IMR-90 (cell line): ENCODE data around the gene STARD13. TPM values are rescaled to one million over a fixed set of nuclear protein-coding genes. Genes with fewer than 3 reads are reported as not detected.
A peak's percentile ranks its signal among the peaks of the same experiment; 100 is the strongest.

Experiments used
- ATAC-seq: fragments of 200-7000 bp; cut with Tn5 transposase; 2 replicates; pipeline ENCODE4 v1.9.1; 2020; ENCODE audit warnings: low read depth, mild to moderate bottlenecking, moderate library complexity
- BruUV-seq: library from RNA; stranded (reverse); fragments of 400-500 nt; replicated peaks from 2 replicates; lab custom pipeline; 2021; lab: Mats Ljungman, UMichigan
- CTCF ChIA-PET: fragments of 300-600 bp; formaldehyde crosslinking; extraction: SDS; loops from one replicate; lab custom pipeline; 2021; ENCODE audit warnings: antibody characterized with exemption; lab: Yijun Ruan, JAX
- POLR2A ChIA-PET: fragments of 300-600 bp; sonication (Branson Sonifier 250); formaldehyde crosslinking; loops from one replicate; lab custom pipeline; 2022; ENCODE audit warnings: antibody characterized with exemption; ENCODE audit not compliant: unreplicated experiment; lab: Charles Lee
- DNase-seq: peaks from one replicate; pipeline ENCODE4 v3.0.0; 2013
- H2AFZ ChIP-seq: replicated peaks from 2 replicates; pipeline ENCODE3; 2013; ENCODE audit warnings: low read length, mild to moderate bottlenecking; ENCODE audit not compliant: poor library complexity
- H2AK5ac ChIP-seq: 2 replicates; pipeline ENCODE4 v1.6.1; 2013; ENCODE audit warnings: low read depth, low read length, inconsistent platforms
- H2AK9ac ChIP-seq: replicated peaks from 2 replicates; pipeline ENCODE3; 2013; ENCODE audit warnings: mild to moderate bottlenecking, low read depth, low read length, moderate library complexity; ENCODE audit not compliant: poor library complexity
- H2BK120ac ChIP-seq: 2 replicates; pipeline ENCODE4 v1.6.1; 2013; ENCODE audit warnings: low read depth, low read length, inconsistent platforms
- H2BK15ac ChIP-seq: 3 replicates; pipeline ENCODE4 v1.6.1; 2013; ENCODE audit warnings: low read depth, low read length, inconsistent platforms
- H2BK20ac ChIP-seq: 2 replicates; pipeline ENCODE4 v1.6.1; 2013; ENCODE audit warnings: low read depth, mild to moderate bottlenecking, inconsistent platforms, low read length, moderate library complexity
- H2BK5ac ChIP-seq: 2 replicates; pipeline ENCODE4 v1.6.1; 2013; ENCODE audit warnings: mild to moderate bottlenecking, low read depth, low read length, inconsistent platforms; ENCODE audit not compliant: poor library complexity, severe bottlenecking
- H3K14ac ChIP-seq: replicated peaks from 2 replicates; pipeline ENCODE4 v1.6.1; 2013; ENCODE audit warnings: low read depth, low read length, inconsistent platforms
- H3K18ac ChIP-seq: 2 replicates; pipeline ENCODE4 v1.6.1; 2013; ENCODE audit warnings: low read depth, low read length, control low read depth
- H3K23ac ChIP-seq: 2 replicates; pipeline ENCODE4 v1.6.1; 2013; ENCODE audit warnings: low read depth, low read length, inconsistent platforms
- H3K27ac ChIP-seq: 2 replicates; pipeline ENCODE4 v1.5.1; 2013; ENCODE audit warnings: mild to moderate bottlenecking, control low read depth, low read length; ENCODE audit not compliant: insufficient read depth
- H3K27me3 ChIP-seq: 2 replicates; pipeline ENCODE4 v1.6.1; 2013; ENCODE audit warnings: low read length; ENCODE audit not compliant: control insufficient read depth, insufficient read depth
- H3K36me3 ChIP-seq: 2 replicates; pipeline ENCODE4 v1.6.1; 2013; ENCODE audit warnings: low read length, mixed read lengths; ENCODE audit not compliant: control insufficient read depth, insufficient read depth
- H3K4ac ChIP-seq: 2 replicates; pipeline ENCODE4 v1.6.1; 2013; ENCODE audit warnings: low read depth, low read length, inconsistent platforms
- H3K4me1 ChIP-seq: 2 replicates; pipeline ENCODE4 v1.6.1; 2013; ENCODE audit warnings: low read length, mixed read lengths; ENCODE audit not compliant: control insufficient read depth, insufficient read depth
- H3K4me2 ChIP-seq: 2 replicates; pipeline ENCODE4 v1.6.1; 2013; ENCODE audit warnings: low read depth, mild to moderate bottlenecking, control low read depth, low read length, moderate library complexity
- H3K4me3 ChIP-seq: 2 replicates; pipeline ENCODE4 v1.5.1; 2013; ENCODE audit warnings: low read depth, mild to moderate bottlenecking, control low read depth, low read length, moderate library complexity; ENCODE audit not compliant: insufficient read depth
- H3K56ac ChIP-seq: 2 replicates; pipeline ENCODE4 v1.6.1; 2013; ENCODE audit warnings: low read length, inconsistent platforms; ENCODE audit not compliant: insufficient read depth; ENCODE audit errors: extremely low read depth
- H3K79me1 ChIP-seq, 2 experiments: 2 replicates each; pipeline ENCODE4 v1.6.1; 2013; ENCODE audit warnings: low read length in 2 of 2, inconsistent platforms in 1 of 2, low read depth in 1 of 2
- H3K9ac ChIP-seq: 2 replicates; pipeline ENCODE4 v1.6.1; 2013; ENCODE audit warnings: low read depth, low read length, control low read depth
- H3K9me1 ChIP-seq: 2 replicates; pipeline ENCODE4 v1.6.1; 2013; ENCODE audit warnings: low read length, inconsistent platforms; ENCODE audit not compliant: insufficient read depth
- H3K9me3 ChIP-seq: 2 replicates; pipeline ENCODE4 v1.6.1; 2013; ENCODE audit warnings: low read length; ENCODE audit not compliant: control insufficient read depth, insufficient read depth
- H4K20me1 ChIP-seq: 2 replicates; pipeline ENCODE4 v1.6.1; 2013; ENCODE audit warnings: low read length, inconsistent platforms; ENCODE audit not compliant: insufficient read depth
- H4K5ac ChIP-seq: 2 replicates; pipeline ENCODE4 v1.6.1; 2013; ENCODE audit warnings: mild to moderate bottlenecking, low read depth, low read length, control low read depth
- H4K8ac ChIP-seq, 2 experiments: 2 replicates each; pipeline ENCODE4 v1.6.1; 2013; ENCODE audit warnings: low read depth in 2 of 2, low read length in 2 of 2, control low read depth in 1 of 2, inconsistent platforms in 1 of 2
- H4K91ac ChIP-seq: 2 replicates; pipeline ENCODE4 v1.6.1; 2013; ENCODE audit warnings: low read depth, low read length, inconsistent platforms; ENCODE audit not compliant: insufficient read depth
- CEBPB ChIP-seq: IDR thresholded peaks from 2 replicates; pipeline ENCODE4 v1.6.1; 2012; ENCODE audit warnings: low read depth, low read length, improper control_type of control experiment
- CTCF ChIP-seq: conservative IDR thresholded peaks from 2 replicates; pipeline ENCODE4 v1.5.1; 2012; ENCODE audit warnings: mild to moderate bottlenecking, low read depth, low read length, improper control_type of control experiment
- ELK1 ChIP-seq: fragments of 150-350 bp; IDR thresholded peaks from 2 replicates; pipeline ENCODE4 v1.6.1; 2016; ENCODE audit warnings: low read depth, mild to moderate bottlenecking, low read length, moderate library complexity, borderline replicate concordance
- FOS ChIP-seq: fragments of 150-350 bp; IDR thresholded peaks from 2 replicates; pipeline ENCODE4 v1.6.1; 2016; ENCODE audit warnings: low read depth, low read length
- MAFK ChIP-seq: IDR thresholded peaks from 2 replicates; pipeline ENCODE4 v1.6.1; 2012; ENCODE audit warnings: low read depth, low read length, improper control_type of control experiment
- MXI1 ChIP-seq: IDR thresholded peaks from 2 replicates; pipeline ENCODE4 v1.6.1; 2012; ENCODE audit warnings: low read depth, mild to moderate bottlenecking, low read length, moderate library complexity, borderline replicate concordance
- POLR2A ChIP-seq: IDR thresholded peaks from 2 replicates; pipeline ENCODE4 v1.6.1; 2012; ENCODE audit warnings: mild to moderate bottlenecking, low read depth, low read length
- RAD21 ChIP-seq: IDR thresholded peaks from 2 replicates; pipeline ENCODE4 v1.6.1; 2012; ENCODE audit warnings: low read length, improper control_type of control experiment
- RCOR1 ChIP-seq: IDR thresholded peaks from 2 replicates; pipeline ENCODE4 v1.6.1; 2012; ENCODE audit warnings: mild to moderate bottlenecking, low read length, improper control_type of control experiment; ENCODE audit not compliant: insufficient replicate concordance
- SMC3 ChIP-seq: fragments of 150-350 bp; IDR thresholded peaks from 2 replicates; pipeline ENCODE4 v1.6.1; 2016; ENCODE audit warnings: low read depth, mild to moderate bottlenecking, antibody characterized with exemption, low read length, moderate library complexity
- WGBS, 2 experiments: methylation state at CpG; one replicate each; pipeline versions ENCODE4 v1.1.5 to v1.1.7; 2013; ENCODE audit warnings: missing lambda C conversion rate in 2 of 2; ENCODE audit not compliant: insufficient read length in 1 of 2; ENCODE audit errors: extremely low coverage in 2 of 2; 5-methylcytosine and 5-hydroxymethylcytosine counted together
- dilution Hi-C: fragments of 300-500 bp; cut with HindIII; formaldehyde crosslinking; loops from one replicate; pipeline ENCODE4 v1.14.3; 2018; ENCODE audit warnings: low sequenced_read_pairs; ENCODE audit not compliant: unreplicated experiment
- in situ Hi-C: fragments of 300-500 bp; cut with MboI; formaldehyde crosslinking; loops from 3 replicates; pipeline ENCODE4 v1.14.3; 2019; ENCODE audit warnings: low sequenced_read_pairs, inconsistent platforms, mixed read lengths
- intact Hi-C: fragments of 100-400 bp; cut with micrococcal nuclease; formaldehyde crosslinking; loops from 2 replicates; pipeline ENCODE4 v1.10.0; 2022
- polyA plus RNA-seq, 3 experiments: library from polyadenylated mRNA; depleted of rRNA; stranded (reverse); fragments of >200 nt; gene quantifications; 2 replicates each; pipeline ENCODE4 v1.2.3, GENCODE V29; 2012; ENCODE audit warnings: low replicate concordance in 1 of 3
- total RNA-seq: library from RNA; depleted of rRNA; stranded (reverse); fragments of >200 nt; gene quantifications from 2 replicates; pipeline ENCODE4 v1.2.3, GENCODE V29; 2012

The STARD13 gene
- total and polyA plus RNA-seq, 2 of the 4 experiments (the other 2 are of a cell fraction) = 23.6 to 46.6 TPM

- H3K9me3 ChIP-seq = no peaks in the 10 kb centered on the region
- peaks cover 11% of the 10 kb centered on the region; the same call in 1 of the 2 replicates for H4K20me1 ChIP-seq
- H4K91ac ChIP-seq = peak overlapping the region; percentile 95
- DNase-seq = peak; percentile 71
- H2BK5ac ChIP-seq = peak overlapping the region; percentile 81
- dilution Hi-C loops = no loop called here
- H2BK15ac ChIP-seq = peak overlapping the region; percentile 43; the same call in 2 of the 3 replicates
- intact Hi-C loops = loop anchor here (5.0 kb wide), 2 partner anchors 434 to 461 kb away; no protein-coding TSS in a partner anchor
- BruUV-seq = no TSS peak
- no CpG with 5 or more reads among the region's 5 CpGs for WGBS, 2 experiments
- H3K36me3 ChIP-seq = peaks cover 61% of the 10 kb centered on the region
- H3K9ac ChIP-seq = no peak overlapping the region
- H3K4me3 ChIP-seq = no peak overlapping the region
- no peak overlapping the region; the same call in 1 of the 2 replicates for H3K4me2 ChIP-seq
- H3K27me3 ChIP-seq = no peaks in the 10 kb centered on the region
- H3K56ac ChIP-seq = 0 out of 2 replicates have a peak overlapping the region, but pooled peaks have one; percentile 35
- CTCF ChIA-PET = interaction anchor here (1.1 kb wide), 1 partner anchor 9 kb away, joined by 3 read pairs; no protein-coding TSS in a partner anchor
- H2BK120ac ChIP-seq = peak overlapping the region; percentile 89
- peak overlapping the region; percentile 88 for H3K14ac ChIP-seq
- peaks cover 47% of the 10 kb centered on the region for H3K4me1 ChIP-seq
- peaks cover 46% of the 10 kb centered on the region for H3K9me1 ChIP-seq
- peak overlapping the region; percentile 88 for H2BK20ac ChIP-seq
- peak overlapping the region; percentile 46; the same call in 1 of the 2 replicates for H4K5ac ChIP-seq
- H3K4ac ChIP-seq = peak overlapping the region; percentile 96
- H4K8ac ChIP-seq = peak overlapping the region; percentile 73 to 93; a peak in 3 of 4 replicates
- peak overlapping the region; percentile 84 for H2AK5ac ChIP-seq
- POLR2A ChIA-PET = no interaction called here
- no peak overlapping the region for H2AK9ac ChIP-seq
- H3K23ac ChIP-seq = peak overlapping the region; percentile 93; the same call in 1 of the 2 replicates
- H2AFZ ChIP-seq = peak overlapping the region; percentile 56
- peak overlapping the region; percentile 97 for H3K18ac ChIP-seq
- TF ChIP-seq FOS (no peak), MXI1 (no peak), ELK1 (no peak), MAFK (no peak), RAD21 (no peak), RCOR1 (no peak), POLR2A (no peak), CTCF (no peak), CEBPB (no peak), SMC3 (no peak)
- peaks cover 31 to 62% of the 10 kb centered on the region in 2 experiments for H3K79me1 ChIP-seq
- in situ Hi-C loops = no loop called here
- ATAC-seq = peak; percentile 65
- H3K27ac ChIP-seq = peak overlapping the region; percentile 82
Observed at GRCh38 chr13:33108620-33109019, 176.9 kb downstream of the STARD13 start.
